ENCODE data around the gene SAMD5. TPM values are rescaled to one million over a fixed set of nuclear protein-coding genes. Genes with fewer than 3 reads are reported as not detected.

Gene SAMD5
- total RNA-seq, 1 donor from 2014 or later = 3.2 TPM

DNA sequence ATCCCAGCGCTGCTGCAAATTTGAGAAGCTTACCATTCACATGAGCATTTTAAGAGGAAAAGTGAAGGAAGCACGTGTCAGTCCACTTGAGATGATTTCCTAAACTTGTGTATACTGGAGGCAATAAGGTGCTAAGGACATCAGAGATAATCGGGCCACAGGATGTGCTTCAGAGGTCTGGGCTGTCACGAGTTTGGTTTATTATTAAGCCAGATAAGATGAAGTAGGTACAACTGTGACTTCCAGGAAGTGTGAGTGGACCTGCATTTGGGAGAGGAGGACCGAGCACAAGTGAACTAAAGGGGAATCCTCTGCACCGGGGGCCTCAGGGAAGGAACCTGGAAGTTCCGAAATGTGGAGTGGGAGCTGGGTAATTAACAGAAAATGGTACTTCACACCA lies 1.4 kb downstream of the SAMD5 start:
- no peak for TF ChIP-seq POLR2A (IDR thresholded peaks at IDR 0.05)
- TF ChIP-seq POLR2AphosphoS5 (IDR thresholded peaks at IDR 0.05; ENCODE audit: insufficient read depth in 1 of 2, low read depth in 1 of 2) = no peak
- TF ChIP-seq, protein P1, sequence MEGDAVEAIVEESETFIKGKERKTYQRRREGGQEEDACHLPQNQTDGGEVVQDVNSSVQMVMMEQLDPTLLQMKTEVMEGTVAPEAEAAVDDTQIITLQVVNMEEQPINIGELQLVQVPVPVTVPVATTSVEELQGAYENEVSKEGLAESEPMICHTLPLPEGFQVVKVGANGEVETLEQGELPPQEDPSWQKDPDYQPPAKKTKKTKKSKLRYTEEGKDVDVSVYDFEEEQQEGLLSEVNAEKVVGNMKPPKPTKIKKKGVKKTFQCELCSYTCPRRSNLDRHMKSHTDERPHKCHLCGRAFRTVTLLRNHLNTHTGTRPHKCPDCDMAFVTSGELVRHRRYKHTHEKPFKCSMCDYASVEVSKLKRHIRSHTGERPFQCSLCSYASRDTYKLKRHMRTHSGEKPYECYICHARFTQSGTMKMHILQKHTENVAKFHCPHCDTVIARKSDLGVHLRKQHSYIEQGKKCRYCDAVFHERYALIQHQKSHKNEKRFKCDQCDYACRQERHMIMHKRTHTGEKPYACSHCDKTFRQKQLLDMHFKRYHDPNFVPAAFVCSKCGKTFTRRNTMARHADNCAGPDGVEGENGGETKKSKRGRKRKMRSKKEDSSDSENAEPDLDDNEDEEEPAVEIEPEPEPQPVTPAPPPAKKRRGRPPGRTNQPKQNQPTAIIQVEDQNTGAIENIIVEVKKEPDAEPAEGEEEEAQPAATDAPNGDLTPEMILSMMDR (IDR thresholded peaks at IDR 0.05) = no peak
- DNase-seq (ENCODE audit: extremely low spot score in 2 of 2) = no peak
- Histone ChIP-seq H3K36me3 (no peaks in the 10 kb centered on the region), H3K27ac (no peak overlapping the region), H3K4me3 (peak overlapping the region in 1 of 2 donors; percentile 62), H3K9me3 (no peaks in the 10 kb centered on the region), H3K27me3 (no peaks in the 10 kb centered on the region), H3K4me1 (peaks cover 20% of the 10 kb centered on the region)
- intact Hi-C loops (cut with DNase I) = loop anchor here (10.0 kb wide), 1 partner anchor 655 kb away; no protein-coding TSS in a partner anchor

- Histone ChIP-seq H3K4me1 (peaks cover 20% of the 10 kb centered on the region), H3K27ac (no peak overlapping the region), H3K9me3 (no peaks in the 10 kb centered on the region), H3K4me3 (no peak overlapping the region), H3K27me3 (no peaks in the 10 kb centered on the region), H3K36me3 (no peaks in the 10 kb centered on the region)
- TF ChIP-seq, protein P1 (IDR thresholded peaks at IDR 0.05) = no peak
- TF ChIP-seq POLR2AphosphoS5 (IDR thresholded peaks at IDR 0.05; ENCODE audit: insufficient read depth in 1 of 2, low read depth in 1 of 2) = no peak
- TF ChIP-seq POLR2A (IDR thresholded peaks at IDR 0.05) = no peak
- intact Hi-C loops (cut with DNase I) = no loop called here
- DNase-seq (ENCODE audit: extremely low spot score in 2 of 2) = no peak
These were observed 2.6 kb downstream of the SAMD5 start for GRCh38 chr6:147510929-147511590.

DNA sequence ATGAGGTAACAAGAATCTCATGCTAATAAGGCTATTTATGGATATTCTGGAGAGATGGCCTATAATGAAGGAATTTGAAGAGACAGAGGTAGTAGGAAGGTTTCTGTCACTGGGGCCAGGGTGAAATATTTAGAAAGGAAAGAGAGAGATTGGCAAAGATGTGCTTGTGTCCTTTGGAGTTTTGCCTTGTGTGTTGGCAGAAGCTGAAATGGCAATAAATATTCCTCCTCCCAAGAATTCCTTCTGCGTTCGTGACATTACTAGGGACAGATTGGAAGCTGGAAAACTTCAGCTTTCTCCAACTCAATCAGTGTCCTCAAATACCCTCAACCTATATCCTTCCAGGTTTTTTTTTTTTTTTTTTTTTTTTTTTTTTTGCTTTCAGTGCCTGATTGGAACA lies 6.3 kb downstream of the SAMD5 start:
- Histone ChIP-seq H3K9me3 (no peaks in the 10 kb centered on the region), H3K27me3 (no peaks in the 10 kb centered on the region), H3K4me1 (no peaks in the 10 kb centered on the region), H3K36me3 (no peaks in the 10 kb centered on the region), H3K4me3 (no peak overlapping the region), H3K27ac (no peak overlapping the region)
- TF ChIP-seq, protein P1 (IDR thresholded peaks at IDR 0.05) = no peak
- TF ChIP-seq POLR2AphosphoS5 (IDR thresholded peaks at IDR 0.05; ENCODE audit: insufficient read depth in 1 of 2, low read depth in 1 of 2) (no peak), POLR2A (IDR thresholded peaks at IDR 0.05) (no peak)
- intact Hi-C loops (cut with DNase I) = no loop called here
- DNase-seq (ENCODE audit: extremely low spot score in 2 of 2) = no peak

- no peak for DNase-seq (ENCODE audit: extremely low spot score in 2 of 2)
- intact Hi-C loops (cut with DNase I) = no loop called here
- Histone ChIP-seq H3K27me3 (no peaks in the 10 kb centered on the region), H3K4me1 (no peaks in the 10 kb centered on the region), H3K4me3 (no peak overlapping the region), H3K27ac (no peak overlapping the region), H3K9me3 (no peaks in the 10 kb centered on the region), H3K36me3 (no peaks in the 10 kb centered on the region)
- TF ChIP-seq POLR2AphosphoS5 (IDR thresholded peaks at IDR 0.05; ENCODE audit: insufficient read depth in 1 of 2, low read depth in 1 of 2) (no peak), POLR2A (IDR thresholded peaks at IDR 0.05) (no peak)
- TF ChIP-seq, protein P1 (IDR thresholded peaks at IDR 0.05) = no peak
These were observed 6.8 kb downstream of the SAMD5 start for GRCh38 chr6:147515327-147515726.

DNA sequence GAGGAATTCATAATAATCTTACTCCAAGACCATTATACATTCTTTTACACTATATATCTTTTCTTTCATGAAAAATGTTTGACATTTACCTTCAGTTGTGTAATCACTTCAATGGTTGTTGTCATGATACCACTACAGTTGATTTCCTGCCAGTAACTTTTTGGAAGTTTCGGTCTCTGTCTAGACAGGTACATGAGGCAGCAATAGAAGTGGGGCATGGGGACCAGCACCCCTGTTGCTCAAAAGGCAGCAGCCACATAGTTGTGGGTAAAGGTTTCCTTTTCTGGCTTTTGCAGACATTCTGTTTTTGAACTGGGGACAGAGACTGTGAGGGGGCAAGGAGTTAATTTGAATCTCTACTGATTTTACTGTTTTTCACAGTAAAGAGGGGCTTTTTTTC lies 14.1 kb downstream of the SAMD5 start:
- Histone ChIP-seq H3K4me1 (no peaks in the 10 kb centered on the region), H3K36me3 (no peaks in the 10 kb centered on the region), H3K27ac (no peak overlapping the region), H3K27me3 (no peaks in the 10 kb centered on the region), H3K4me3 (no peak overlapping the region), H3K9me3 (no peaks in the 10 kb centered on the region)
- TF ChIP-seq POLR2AphosphoS5 (IDR thresholded peaks at IDR 0.05; ENCODE audit: insufficient read depth in 1 of 2, low read depth in 1 of 2) (no peak), POLR2A (IDR thresholded peaks at IDR 0.05) (no peak)
- TF ChIP-seq, protein P1 (IDR thresholded peaks at IDR 0.05) = no peak
- no peak for DNase-seq (ENCODE audit: extremely low spot score in 2 of 2)
- intact Hi-C loops (cut with DNase I) = no loop called here
